Measurements from ENCODE around the gene WBP4. TPM values are rescaled to one million over a fixed set of nuclear protein-coding genes. Genes with fewer than 3 reads are reported as not detected.
A peak's percentile ranks its signal among the peaks of the same experiment; 100 is the strongest.
"Not testable (repeated sequence)": the region's sequence is repeated elsewhere in the genome, so short reads cannot be mapped to it uniquely, and the experiment has no call there.

The WBP4 gene
- total RNA-seq, 1 experiment from 2014 or later: 11.5 TPM

DNA sequence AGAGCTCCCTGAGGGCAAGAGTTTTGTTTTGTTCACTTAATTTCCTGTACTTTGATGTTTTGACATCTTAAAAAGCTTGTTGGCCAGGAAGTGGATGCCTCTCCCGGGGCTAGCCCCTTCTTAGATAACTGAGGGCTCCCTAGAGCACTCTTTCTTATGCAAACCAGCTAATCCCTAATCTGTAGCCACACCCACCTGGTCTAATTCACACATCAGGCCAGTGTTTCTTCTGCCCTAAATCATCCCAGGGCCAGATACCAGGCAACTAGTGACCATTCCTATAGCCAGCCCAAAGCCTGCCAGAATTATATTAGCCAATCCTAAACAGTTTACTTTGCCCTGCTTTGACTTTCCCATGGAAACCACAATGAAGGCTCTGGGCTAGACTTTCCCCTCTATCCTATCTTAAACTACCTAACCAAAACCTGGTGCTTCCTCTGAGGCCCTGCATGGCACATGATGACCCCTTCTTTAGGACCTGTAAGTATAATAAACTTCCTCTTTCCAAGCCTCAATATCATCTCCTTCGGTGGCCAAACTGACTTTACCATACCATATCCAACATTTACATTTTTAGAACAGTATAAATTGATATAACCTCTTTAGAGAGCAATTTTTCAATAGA lies 24.8 kb downstream of the WBP4 start:
- no peak for DNase-seq (ENCODE audit: low read depth)

DNA sequence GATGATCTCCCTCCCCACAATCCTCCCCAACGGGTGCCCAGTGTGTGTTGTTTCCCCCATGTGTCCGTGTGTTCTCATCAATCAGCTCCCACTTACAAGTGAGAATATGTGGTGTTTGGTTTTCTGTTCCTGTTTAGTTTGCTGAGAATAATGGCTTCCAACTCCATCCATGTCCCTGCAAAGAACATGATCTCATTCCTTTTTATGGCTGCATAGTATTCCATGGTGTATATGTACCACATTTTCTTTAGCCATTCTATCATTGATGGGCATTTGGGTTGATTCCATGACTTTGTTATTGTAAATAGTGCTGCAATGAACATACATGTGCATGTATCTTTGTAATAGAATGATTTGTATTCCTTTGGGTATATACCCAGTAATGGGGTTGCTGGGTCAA lies 34.4 kb downstream of the WBP4 start:
- not testable (repeated sequence) for DNase-seq (ENCODE audit: low read depth)

DNA sequence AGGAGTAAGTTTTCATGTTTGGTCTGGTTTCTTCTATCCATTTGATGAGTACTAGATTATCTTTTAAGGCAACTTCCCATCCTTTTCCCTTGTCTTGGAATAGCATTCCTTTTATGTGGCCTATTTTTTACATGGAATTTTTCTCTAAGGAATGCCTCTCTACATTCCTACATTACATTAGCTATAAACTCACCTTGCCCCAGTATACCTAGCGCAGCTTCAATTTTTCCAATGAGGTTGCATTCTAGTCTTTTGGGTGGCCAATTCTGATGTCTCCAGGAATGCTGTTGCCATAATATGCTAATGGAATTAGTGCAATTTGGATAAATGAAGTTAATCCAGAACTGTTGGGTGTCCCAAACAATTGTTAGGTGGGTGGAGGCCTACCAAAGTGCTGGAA lies 37.5 kb downstream of the WBP4 start:
- DNase-seq (ENCODE audit: low read depth): no peak

DNA sequence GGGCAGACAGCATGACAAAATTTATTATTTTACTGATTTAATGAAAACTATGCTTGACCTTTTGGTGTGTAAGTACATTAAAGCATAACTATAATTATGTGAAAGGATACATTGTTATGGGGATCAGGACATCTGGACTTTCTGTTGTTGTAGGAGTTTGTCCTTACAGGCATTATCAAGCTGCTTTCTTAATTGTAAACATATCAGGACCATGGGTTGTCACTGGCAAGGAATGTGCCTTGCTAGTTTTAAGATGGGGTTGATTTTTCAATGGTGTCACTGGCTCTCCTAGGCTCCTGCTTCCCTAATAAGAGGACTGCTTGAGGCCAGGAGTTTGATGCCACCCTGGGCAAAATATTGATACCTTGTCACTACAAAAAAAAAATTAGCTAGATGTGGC lies 38.7 kb downstream of the WBP4 start:
- DNase-seq (ENCODE audit: low read depth): no peak

DNA sequence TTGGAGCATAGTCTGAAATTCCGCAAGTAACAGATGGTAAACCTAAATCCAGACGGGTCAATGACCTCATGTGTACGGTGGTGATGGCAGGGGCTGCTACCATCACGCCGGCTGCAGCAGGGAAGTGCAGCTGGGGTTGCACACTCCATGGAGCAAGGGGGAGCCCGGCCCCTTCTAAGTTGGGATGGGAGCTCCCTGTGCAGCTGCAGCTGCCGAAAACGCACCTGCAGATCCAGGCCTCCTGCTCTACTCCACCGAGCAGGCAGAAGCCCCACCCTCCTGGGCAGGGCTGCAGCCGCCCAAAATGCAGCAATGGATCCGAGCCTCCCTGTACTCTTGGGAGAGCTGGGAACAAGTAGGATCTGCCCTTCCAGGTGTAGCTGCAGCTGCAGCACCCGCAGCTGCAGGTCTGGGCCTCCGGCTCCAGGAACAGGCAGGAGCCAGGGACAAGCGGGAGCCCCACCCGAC lies 45.8 kb downstream of the WBP4 start:
- DNase-seq (ENCODE audit: low read depth): no peak

DNA sequence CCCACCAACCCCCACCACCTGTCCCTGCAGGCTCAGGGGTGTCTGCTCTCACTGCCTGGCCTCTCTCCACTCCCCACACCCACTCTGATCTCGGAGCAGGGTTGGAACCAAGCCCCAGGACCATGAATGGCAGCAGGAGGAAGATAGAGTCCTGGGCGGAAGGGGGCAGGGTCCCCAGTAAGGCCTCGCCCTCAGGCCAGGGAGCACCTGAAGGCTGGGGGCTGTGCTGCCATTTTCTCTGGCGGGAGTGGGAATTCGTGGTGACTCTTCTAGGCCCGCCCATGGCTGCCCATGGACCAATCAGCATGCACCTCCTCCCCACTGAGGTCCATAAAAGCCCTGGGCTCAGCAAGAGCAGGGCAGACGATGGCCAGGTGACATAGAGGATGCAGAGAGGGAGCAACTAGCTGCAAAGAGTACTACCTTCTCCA lies 46.3 kb downstream of the WBP4 start:
- DNase-seq (ENCODE audit: low read depth): no peak

DNA sequence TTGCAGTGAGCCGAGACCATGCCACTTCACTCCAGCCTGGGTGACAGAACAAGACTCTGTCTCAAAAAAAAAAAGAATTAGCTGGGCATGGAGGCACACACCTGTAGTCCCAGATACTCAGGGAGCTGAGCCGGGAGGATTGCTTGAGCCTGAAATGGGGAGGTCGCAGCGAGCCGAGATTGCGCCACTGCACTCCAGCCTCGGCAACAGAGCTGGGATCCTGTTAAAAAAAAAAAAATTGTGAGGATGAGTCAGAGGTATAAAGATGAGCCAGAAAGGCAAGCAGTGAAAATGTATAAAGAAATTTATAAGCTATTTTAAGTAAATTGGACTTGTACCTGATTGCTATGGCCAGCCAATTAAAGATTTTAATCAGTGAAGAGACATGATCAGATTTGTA lies 50.1 kb downstream of the WBP4 start:
- peak; percentile 19 for DNase-seq (ENCODE audit: low read depth)

DNA sequence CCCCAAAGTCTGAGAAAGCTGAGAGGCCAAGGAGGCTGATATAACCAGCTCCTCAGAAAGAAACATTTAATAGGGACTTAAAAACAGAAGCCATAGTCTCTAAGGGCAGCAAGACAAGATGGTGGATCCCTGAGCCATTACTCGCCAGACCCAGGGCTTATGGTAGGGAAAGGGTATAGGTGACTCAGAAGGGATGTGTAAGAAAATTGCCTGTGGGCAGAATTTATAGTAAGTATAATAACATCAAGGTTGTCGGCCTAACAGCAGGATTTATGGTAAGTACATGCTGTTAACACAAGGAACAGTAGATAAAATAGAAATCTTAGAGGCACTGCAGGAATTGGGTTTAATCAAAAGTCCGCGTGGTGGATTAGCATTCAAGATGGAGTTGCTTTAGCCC lies 56.6 kb downstream of the WBP4 start:
- DNase-seq (ENCODE audit: low read depth): peak; percentile 13

DNA sequence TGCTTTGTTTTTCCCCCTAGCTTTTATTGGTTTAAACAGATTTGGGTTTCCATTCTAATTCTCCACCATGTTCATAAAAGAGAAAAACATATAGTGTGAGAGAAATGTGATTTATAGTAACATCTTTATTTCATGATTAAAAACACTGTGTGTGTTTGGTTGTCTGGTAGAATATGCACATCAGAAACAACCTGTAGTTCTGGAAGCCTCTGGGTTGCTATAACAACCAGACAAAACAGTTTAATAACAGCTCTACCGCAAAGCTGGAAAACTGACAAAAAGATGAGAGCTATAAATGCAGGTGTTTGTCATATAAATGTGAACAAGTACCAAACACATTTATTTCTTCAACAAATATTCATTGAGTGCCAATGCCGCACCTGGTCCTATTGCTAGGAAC lies 61.5 kb downstream of the WBP4 start:
- DNase-seq (ENCODE audit: low read depth): peak; percentile 19

DNA sequence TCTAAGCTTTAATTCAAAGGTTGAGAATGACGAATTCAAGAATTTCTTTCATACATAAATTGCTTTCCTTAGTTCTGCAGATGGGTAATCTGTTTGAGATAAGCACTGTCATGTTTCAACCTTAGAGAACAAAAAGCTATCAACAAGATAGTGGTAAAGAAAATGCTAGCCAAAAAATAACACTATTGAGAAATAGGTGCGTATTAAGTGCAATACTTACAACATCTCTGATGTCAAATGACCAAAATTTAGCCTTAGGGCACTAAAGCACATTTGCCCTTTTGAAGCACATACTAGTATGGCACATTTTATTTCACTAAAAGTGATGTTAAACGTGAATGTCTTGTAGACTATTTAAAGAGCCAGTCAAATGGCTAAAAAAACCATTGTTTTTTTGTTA lies 66.4 kb downstream of the WBP4 start:
- DNase-seq (ENCODE audit: low read depth): no peak

DNA sequence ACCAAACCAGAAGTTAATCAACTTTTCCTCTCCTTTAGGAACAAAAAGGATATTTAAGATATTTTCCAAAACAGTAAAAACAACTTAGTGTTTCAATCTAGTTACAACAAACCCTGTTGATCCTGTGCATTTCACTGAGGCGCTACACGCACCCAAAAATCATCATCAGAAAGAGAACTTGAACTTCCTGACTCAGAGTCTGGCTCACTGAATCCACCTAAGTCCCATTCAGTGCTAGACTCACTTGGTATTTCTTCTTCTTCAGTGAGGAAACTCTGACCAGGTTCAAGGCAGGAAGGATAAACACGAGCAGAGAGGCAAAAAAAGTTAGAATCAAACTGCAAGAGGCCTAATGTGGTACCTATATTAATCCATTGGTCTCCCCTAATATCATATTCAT lies 69.0 kb downstream of the WBP4 start:
- DNase-seq (ENCODE audit: low read depth): peak; percentile 15

DNA sequence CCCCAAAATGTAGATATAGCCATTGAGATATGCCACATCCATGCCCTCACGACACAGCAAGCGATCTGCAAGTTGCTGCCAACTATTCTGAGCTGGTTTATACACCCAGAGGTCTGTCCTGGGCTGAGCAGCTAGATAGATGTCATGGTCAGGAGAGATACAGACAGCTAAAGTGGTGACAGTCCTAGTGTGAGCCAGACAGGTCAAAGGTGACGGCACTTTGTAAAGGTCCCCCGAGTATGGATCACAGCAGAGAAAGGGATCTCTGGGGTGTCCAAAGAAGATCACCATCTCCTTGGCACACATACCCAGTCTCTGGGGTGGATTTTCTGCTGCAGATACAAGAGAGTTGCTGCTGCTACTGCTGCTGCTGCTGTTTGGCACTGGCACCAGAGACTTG lies 69.9 kb downstream of the WBP4 start:
- not testable (repeated sequence) for DNase-seq (ENCODE audit: low read depth)

DNA sequence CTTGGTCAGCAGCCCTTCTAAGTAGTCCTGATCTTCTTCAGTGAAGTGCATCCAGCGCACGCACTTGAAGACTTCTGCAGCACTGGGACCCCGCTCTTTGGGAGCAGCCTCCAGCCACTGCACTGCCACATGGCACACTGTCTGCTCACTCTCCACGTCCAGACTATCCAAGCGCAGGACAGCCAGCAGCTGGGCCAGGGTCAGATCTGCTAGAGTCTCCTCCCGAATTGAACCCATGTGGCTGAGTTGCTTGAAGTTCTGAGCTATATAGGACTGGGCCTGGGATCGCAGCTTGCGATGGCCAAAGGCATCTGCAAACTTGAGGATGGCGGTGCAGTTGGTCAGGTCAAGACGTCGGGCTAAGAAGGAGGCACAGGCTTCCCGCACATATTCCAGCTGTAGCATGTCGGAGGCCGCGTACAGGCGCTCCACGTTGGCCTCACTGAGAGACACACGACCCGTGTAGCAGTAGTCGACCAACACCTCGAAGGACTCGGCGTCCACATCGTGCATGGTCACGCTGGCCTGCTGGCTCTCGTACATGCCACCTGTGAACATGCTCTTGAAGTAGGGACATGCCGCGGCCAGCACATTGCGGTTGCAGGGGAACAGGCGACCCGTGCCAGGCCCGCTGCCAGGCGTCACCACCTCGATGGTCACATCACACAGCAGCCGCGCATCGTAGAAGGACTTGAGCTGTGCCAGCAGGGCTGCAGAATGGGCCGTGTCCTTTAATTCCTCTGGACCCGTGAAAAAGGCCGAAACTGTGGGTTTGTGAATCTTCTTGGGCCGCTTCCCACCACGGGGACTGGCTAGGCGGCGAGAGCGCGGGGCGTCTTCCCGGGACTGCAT lies 70.6 kb downstream of the WBP4 start:
- not testable (repeated sequence) for DNase-seq (ENCODE audit: low read depth)

DNA sequence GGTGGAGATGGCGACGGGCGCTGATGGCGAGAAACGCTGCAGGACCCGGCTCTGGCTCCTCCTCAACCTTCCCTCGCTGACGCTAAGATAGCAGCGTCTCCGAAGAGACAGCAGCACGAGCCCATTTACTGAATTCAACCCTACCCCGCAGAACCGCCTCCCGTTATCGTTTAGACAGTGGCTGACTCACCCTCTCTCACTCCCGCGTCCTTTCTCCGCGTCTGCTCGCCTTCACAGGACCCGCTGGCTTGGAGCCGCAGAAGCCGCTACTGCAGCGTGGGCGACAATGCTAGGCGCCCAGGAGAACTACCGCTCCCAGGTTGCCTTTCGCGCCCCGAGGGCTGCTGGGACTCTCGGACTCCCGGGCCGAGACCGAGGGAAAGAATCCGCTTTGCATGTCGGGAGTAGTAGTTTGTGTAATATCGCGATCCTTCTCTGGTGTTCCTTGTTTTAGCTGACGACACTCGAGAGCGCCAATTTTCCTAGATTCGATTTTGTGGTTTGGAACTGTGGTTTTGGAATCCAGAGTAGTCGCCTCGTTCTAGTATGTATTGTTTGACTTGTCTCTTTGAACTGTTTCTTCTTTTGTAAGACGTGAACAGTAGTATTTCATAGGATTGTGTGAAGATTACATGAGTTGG lies 71.3 kb downstream of the WBP4 start, which contains the start of gene KBTBD6:
Gene KBTBD6, minus strand, starts transcription at position 291 of the 641 bp plus-strand sequence. CDS start 291 bp downstream, outside the sequence.
- peak; percentile 98 for DNase-seq (ENCODE audit: low read depth)

Other genes with a start within 250 kb of the WBP4 start
- 19.4 and 21.5 TPM in 2 replicates for gene ELF1, start 42.2 kb upstream of the WBP4 start, total RNA-seq (2014; rRNA removed; shearing (Covaris generic))
- gene KBTBD6, start 71.3 kb downstream of the WBP4 start, total RNA-seq (2014; rRNA removed; shearing (Covaris generic)): 9.0 and 9.2 TPM in 2 replicates
- gene KBTBD7, start 133.1 kb downstream of the WBP4 start, total RNA-seq (2014; rRNA removed; shearing (Covaris generic)): 3.9 and 4.4 TPM in 2 replicates
- 12.6 and 13.9 TPM in 2 replicates for gene MTRF1, start 202.1 kb downstream of the WBP4 start, total RNA-seq (2014; rRNA removed; shearing (Covaris generic))
- 6.4 and 12.0 TPM in 2 replicates for gene NAA16, start 249.8 kb downstream of the WBP4 start, total RNA-seq (2014; rRNA removed; shearing (Covaris generic))

All from RPMI7951 (cell line).